ENCODE data around the gene BICDL1. TPM values are rescaled to one million over a fixed set of nuclear protein-coding genes. Genes with fewer than 3 reads are reported as not detected.

Gene BICDL1
- 0.23 TPM in 1 of 2 replicates, not detected in the other for total RNA-seq (ENCODE audit: low replicate concordance)

GRCh38 chr12:119988472-119989360, at the start of gene BICDL1:
Gene BICDL1 (plus strand): TSS chr12:119989236. CDS start chr12:119989869, 633 bp downstream.

DNA sequence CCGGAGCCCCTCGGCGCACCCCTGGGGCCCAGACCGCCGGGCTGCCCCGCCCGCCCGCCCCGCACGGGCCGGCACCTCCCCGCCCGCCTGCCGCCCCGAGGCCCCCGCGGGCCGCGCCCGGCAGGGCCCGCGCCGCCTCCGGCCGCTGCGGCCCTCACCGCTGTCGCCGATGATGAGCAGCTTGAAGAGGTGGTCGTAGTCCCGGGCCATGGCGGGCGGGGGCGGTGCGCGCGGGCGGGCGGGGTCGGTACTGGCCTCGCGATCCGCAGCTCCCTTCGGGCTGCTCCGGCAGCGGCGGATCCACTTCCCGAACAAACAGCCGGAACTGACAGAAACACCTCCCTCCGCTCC, 127.4 kb downstream of the BICDL1 start, which contains the start of gene RAB35:
Gene RAB35 (minus strand): TSS at position 313 of the 351 bp plus-strand sequence. CDS start 103 bp downstream, at position 210.

Other genes with a start within 250 kb of the BICDL1 start
- gene CIT, start 111.9 kb upstream of the BICDL1 start, total RNA-seq (ENCODE audit: low replicate concordance) = 4.2 and 6.3 TPM in 2 replicates
- gene RAB35, start 127.5 kb downstream of the BICDL1 start, total RNA-seq (ENCODE audit: low replicate concordance) = 27.7 and 69.4 TPM in 2 replicates
- 66.8 and 102 TPM in 2 replicates for gene GCN1, start 205.5 kb downstream of the BICDL1 start, total RNA-seq (ENCODE audit: low replicate concordance)
- 3,616 and 4,331 TPM in 2 replicates for gene RPLP0, start 211.9 kb downstream of the BICDL1 start, total RNA-seq (ENCODE audit: low replicate concordance)

Measured in smooth muscle cell of the coronary artery (primary cell).